ENCODE data around the gene PCDHB14.

PCDHB14 gene

DNA sequence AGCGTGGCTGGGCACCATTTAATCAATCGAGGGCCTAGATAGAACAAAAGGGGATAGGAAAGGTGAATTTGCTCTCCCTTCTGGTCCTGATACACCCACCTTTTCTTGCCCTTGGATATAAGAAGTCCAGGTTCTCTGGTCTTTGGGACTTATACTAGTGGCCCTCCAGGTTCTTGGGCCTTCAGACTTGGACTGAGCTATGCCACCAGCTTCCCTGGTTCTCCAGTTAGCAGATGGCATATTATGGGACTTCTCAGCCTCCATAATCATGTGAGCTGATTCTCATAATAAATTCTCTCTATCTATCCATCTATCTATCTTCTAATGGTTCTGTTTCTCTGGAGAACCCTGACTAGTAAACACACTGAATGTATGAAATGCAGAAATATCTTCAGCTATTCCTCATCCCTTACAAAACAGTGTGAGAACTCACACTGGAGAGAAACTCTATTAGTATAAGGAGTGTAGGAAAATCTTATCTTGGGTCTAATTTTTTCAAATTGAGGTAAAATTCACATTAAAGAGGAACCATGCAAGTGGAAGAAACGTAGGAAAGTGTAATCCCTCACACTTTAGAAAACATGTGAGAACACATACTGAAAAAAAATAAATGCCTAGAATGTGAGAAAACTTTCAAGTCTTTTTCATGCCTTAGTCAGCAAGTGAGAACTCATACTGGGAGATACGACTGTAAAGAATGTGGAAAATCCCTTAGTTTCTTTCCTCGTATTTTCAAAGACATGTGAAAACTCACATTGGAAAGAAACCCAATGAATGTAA is 37.5 kb downstream of the PCDHB14 start:
- H3K4me1 Mint-ChIP-seq, result no peaks in the 10 kb centered on the region
- peaks cover 14% of the 10 kb centered on the region for H3K9me3 Mint-ChIP-seq
- ATAC-seq (replicated peaks; ENCODE audit: extremely low read depth, poor library complexity, severe bottlenecking) (no peak), DNase-seq (ENCODE audit: low spot score in 2 of 2) (no peak)
- H3K27me3 Mint-ChIP-seq, result no peaks in the 10 kb centered on the region
- H3K27ac Mint-ChIP-seq (ENCODE audit: low read depth), result no peak overlapping the region
- no peak overlapping the region for H3K4me3 Mint-ChIP-seq
- H3K36me3 Mint-ChIP-seq (ENCODE audit: insufficient read depth), result no peaks in the 10 kb centered on the region

DNA sequence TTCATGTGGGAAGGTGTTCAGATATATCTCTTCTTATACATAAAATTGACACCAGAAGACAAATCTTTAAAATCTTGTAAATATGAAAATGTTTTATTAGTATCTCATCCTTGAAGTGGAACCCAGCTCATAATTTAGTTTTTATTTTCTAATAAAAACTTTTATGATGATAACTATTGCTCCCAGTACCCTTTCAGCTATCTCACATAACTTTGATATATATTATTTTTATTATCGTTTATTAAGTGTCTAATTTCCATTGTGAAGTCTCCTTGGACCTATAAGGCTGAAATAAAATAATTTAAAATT is 38.0 kb downstream of the PCDHB14 start:
- DNase-seq (ENCODE audit: low spot score in 2 of 2), result no peak
- Mint-ChIP-seq H3K27ac (ENCODE audit: low read depth) (no peak overlapping the region), H3K4me1 (no peaks in the 10 kb centered on the region), H3K9me3 (peaks cover 18% of the 10 kb centered on the region), H3K4me3 (no peak overlapping the region), H3K36me3 (ENCODE audit: insufficient read depth) (no peaks in the 10 kb centered on the region), H3K27me3 (no peaks in the 10 kb centered on the region)
- ATAC-seq (replicated peaks; ENCODE audit: extremely low read depth, poor library complexity, severe bottlenecking), result no peak

DNA sequence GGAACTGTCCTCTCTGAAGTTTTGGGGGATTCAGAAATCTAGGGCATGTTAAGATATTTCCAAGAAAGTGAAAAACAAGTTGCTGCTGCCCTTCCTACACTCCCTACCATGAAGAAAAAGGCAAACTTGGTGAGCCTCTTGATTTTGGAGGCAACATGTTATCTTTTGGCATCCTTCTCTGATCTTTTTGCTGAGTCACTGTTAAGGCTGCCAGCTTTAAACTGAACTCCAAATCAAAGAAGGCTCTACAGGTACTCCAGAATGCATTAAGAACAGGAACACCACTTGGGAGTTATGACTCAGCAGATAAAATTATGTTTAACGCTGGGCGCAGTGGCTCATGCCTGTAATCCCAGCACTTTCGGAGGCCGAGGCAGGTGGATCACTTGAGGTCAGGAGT is 46.1 kb downstream of the PCDHB14 start:
- Mint-ChIP-seq H3K27me3 (no peaks in the 10 kb centered on the region), H3K36me3 (ENCODE audit: insufficient read depth) (peaks cover 1% of the 10 kb centered on the region), H3K9me3 (peaks cover 44% of the 10 kb centered on the region), H3K4me3 (no peak overlapping the region), H3K4me1 (no peaks in the 10 kb centered on the region), H3K27ac (ENCODE audit: low read depth) (no peak overlapping the region)
- DNase-seq (ENCODE audit: low spot score in 2 of 2) (no peak), ATAC-seq (replicated peaks; ENCODE audit: extremely low read depth, poor library complexity, severe bottlenecking) (no peak)

DNA sequence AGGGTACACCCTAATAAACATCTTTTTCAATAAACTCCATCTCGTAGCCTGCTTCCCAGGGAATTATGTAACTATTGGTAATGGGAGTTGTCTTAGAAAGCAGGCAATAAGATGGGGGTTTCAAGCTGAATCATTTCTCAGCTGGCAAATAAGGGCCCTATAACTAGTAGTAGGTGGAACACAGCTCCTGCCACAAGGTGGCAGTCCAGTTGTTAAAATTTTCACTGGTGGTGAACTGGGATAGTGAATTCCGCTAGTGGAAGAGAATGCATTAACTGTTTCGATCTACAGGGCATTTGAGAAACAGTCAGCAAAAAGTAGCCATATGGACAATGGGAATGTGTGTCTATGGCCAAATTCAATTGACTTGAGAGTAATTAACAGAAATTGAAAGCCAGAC is 49.8 kb downstream of the PCDHB14 start:
- Mint-ChIP-seq H3K4me3 (no peak overlapping the region), H3K4me1 (no peaks in the 10 kb centered on the region), H3K9me3 (peaks cover 51% of the 10 kb centered on the region), H3K27me3 (no peaks in the 10 kb centered on the region), H3K36me3 (ENCODE audit: insufficient read depth) (peaks cover 1% of the 10 kb centered on the region), H3K27ac (ENCODE audit: low read depth) (no peak overlapping the region)
- ATAC-seq (replicated peaks; ENCODE audit: extremely low read depth, poor library complexity, severe bottlenecking) (no peak), DNase-seq (ENCODE audit: low spot score in 2 of 2) (no peak)

Data from central memory CD8-positive, alpha-beta T cell (primary cell).